GM08714 (cell line): Measurements from ENCODE around the gene C5orf52.

Experiments
- H3K4me3 ChIP-seq: fragments of 200-500 bp; sonication (Bioruptor generic); 2 replicates; pipeline ENCODE4 v1.5.1; 2014; ENCODE audit warnings: mild to moderate bottlenecking, low read length, inconsistent platforms
- ZNF274 ChIP-seq: IDR thresholded peaks from 2 replicates; pipeline ENCODE4 v1.6.1; 2012; ENCODE audit warnings: mild to moderate bottlenecking, low read depth, low read length

Gene C5orf52

DNA sequence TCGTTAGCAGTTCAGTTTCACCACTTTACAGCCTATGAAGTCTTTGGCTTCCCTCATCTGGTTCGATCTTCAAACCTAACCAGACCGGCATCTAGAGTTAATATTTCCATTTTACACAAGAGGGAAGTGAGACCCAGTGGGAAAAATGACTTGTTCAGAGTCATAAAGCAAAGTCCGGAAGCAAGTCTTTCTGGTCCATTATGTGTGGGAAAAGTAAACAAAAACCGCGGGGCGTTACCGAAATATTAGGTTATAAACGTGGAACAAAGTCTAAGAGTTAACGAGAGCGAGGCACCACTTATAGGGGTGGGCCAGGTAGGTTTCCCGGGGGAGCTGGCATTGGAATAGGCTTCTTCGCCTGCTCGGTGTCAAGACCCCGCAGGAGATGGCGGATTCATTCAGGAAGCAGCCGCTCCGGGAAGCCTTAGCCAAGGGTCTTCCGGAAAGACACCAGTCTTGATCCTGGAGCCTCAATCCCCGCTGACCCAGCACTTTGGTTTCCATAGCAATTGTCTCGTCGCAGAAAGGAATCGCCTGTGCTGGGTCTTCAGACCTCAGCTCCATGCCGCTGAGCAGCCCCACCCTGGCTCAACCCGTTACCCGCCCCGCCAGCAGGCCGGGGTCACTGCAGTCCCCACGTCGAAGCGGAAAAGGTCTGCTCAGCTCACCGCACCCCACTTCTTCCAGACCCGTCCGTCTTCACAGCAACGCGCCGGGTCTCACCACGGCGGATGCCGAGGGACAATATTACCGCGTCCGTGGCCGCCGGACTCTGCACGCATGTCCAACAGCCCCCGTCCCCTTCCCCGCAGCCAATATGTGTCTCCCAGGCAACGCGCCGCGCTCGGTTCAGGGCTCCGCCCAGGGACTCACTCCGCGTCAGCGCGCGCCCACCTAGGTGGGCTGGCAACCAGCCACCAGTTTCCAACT lies at the start of gene C5orf52:
Gene C5orf52, plus strand, starts transcription at position 872 of the 930 bp plus-strand sequence. CDS start 82 bp downstream, outside the sequence.
- no peak for TF ChIP-seq ZNF274

GRCh38 chr5:157624144-157624543 lies 47.2 kb upstream of the C5orf52 start:
- no peak for TF ChIP-seq ZNF274
- H3K4me3 ChIP-seq: no peak overlapping the region

More for the DNA sequence above, at the start of gene C5orf52:
- peak within 1 kb of the TSS; percentile 58 for H3K4me3 ChIP-seq

DNA sequence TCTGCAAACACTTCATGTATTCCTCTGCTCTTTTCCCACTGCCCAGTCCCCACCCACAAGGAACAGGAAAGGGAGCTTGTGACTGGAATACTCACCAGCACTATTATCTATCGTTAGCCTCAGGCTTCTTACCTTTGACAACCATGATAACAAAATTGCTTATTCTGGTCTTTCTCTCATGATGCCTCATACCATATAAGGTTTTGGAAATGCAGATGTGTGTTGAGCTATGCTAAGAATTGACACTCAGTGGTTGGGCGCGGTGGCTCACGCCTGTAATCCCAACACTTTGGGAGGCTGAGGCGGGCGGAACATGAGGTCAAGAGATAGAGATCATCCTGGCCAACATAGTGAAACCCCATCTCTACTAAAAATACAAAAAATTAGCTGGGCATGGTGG lies 44.5 kb upstream of the C5orf52 start:
- TF ChIP-seq ZNF274: no peak
- no peak overlapping the region for H3K4me3 ChIP-seq

- H3K4me3 ChIP-seq: no peak overlapping the region
- no peak for TF ChIP-seq ZNF274
Measured at GRCh38 chr5:157630341-157630740, 41.0 kb upstream of the C5orf52 start.

DNA sequence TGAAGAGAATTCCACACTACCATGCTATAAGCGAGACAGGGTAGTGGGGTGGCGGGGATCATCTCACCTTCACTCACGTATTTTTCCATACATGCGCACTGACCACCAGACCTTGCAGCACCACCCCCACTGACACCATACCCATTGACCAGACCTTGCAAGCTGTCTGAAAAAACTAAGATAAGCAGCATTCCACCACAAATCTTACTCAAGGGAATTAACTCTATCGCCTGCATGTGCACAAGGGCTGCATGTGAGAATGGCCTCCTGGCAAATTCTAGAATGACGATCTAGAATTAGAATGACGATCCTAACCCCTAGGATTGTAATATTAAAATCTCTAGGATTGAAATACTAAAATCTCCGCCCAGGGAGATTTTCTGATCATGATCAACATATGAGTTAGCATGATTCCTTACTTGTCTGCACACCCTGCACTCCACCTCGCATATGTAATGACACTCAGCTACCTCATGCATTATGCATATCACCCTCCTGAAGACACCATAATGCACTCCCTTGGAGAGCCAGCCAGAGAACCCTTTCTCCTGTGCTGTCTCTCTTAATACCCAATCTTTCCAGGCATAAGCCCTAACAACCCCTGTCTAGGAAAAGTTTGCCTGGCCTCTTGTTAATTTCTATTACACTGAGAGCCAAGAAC lies 30.8 kb upstream of the C5orf52 start:
- TF ChIP-seq ZNF274: no peak
- H3K4me3 ChIP-seq: no peak overlapping the region

GRCh38 chr5:157648275-157648990 lies 22.9 kb upstream of the C5orf52 start:
- TF ChIP-seq ZNF274: no peak
- no peak overlapping the region for H3K4me3 ChIP-seq

DNA sequence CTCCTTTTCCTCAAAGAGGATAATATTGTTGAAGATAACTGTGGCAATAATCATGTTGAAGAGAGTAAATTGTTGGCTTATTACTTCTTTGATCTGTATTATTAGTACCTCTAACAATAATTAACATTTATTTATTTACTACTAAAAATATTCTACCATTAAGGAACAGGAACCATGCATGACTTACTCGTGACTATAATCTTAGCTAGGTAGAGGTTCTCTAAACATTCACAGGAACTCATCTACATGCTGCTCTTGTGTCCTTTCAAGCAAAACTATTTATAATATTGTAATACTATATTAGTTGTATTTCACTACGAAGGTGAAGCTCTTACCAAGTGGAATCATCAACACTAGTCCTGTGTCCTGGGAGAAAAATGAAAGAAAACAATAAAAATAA lies 22.2 kb upstream of the C5orf52 start:
- H3K4me3 ChIP-seq: no peak overlapping the region
- no peak for TF ChIP-seq ZNF274

DNA sequence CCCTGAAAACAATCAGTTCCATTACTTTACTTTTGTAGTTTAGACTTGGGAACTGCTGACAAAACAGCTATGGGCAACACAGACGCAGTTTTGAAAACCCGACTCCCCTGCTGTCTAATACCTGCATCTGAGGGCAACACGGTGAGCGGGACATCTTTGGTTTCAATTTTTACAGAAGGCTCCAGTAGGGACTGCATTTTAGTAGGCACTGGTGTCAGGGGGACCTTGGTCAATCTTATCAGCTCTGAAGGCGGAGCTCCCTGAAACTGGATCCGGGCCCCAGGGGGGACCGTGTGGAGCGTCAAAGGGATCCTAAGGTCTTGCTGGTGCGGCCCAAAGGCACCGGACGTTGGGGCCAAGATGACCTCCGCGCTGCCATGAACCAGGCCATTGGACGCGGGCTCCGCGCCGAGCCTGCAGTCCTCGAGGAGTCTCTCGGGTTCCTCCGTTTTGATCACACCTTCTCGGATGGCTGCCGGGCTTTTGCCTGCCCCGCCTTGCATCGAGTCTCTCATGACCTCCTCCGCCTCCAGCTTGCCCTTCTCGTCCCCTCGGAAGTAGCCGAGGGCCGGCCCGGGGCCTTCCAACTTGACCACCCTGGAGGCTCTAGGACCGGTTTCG lies 20.2 kb upstream of the C5orf52 start:
- no peak overlapping the region for H3K4me3 ChIP-seq
- no peak for TF ChIP-seq ZNF274

DNA sequence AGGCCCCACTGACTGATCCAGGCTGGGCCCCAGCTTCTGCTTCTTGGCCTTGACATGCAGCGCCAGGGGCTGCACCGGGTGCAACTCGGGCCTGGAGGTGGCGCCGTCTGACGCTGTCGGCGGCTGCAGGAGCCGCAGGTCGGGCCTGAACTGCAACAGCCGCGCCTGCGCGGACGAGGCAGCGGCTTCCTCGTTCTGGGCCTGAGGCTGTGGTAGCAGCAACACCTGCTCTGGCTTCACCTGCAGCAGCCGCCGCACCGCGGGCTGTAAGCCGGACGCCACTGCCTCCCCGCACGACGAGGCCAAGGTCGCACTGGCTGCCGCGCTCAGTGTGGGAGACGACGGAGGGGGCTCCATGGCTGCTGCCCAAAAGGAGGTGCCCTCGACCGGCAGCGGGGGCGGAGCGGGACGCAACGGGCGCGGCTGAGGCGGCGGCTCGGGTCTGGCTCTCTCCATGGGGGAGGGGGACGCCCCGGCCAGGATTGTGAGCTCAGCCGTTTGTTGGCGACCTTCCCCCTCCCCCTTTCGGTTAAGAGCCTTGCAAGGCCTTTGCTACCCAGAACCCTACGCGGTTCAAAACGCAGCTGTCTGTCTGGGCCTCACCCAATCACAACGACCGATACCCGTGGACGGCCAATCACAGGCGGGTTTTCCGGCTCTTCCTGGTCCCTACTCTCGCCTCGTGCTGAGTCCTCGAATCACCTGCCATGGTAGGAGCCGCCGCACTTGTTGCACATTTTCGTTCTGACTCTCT lies 19.5 kb upstream of the C5orf52 start:
- TF ChIP-seq ZNF274: no peak
- H3K4me3 ChIP-seq: no peak overlapping the region; the same call in 1 of the 2 replicates

DNA sequence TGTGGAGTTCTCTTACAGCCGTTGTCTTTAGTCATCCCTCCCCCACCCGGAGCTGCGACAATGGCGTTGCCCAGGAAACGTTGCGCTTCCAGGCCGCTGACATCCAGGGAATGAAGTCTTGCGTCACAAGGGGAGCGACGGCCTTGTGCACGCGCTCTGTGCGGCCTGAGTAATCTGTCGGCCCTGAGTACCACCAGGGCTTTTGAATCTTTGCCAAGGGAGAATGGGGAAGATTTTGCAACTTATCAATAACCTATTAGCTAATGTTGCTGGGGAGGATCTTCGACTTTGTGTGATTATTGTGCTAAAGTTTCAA lies 19.0 kb upstream of the C5orf52 start, which contains the start of gene SOX30:
Gene SOX30, minus strand, starts transcription at position 62 of the 316 bp plus-strand sequence. CDS start 360 bp downstream, outside the sequence.
- TF ChIP-seq ZNF274: no peak
- no peak within 1 kb of the TSS; the same call in 1 of the 2 replicates for H3K4me3 ChIP-seq

GRCh38 chr5:157657516-157657915 lies 13.8 kb upstream of the C5orf52 start:
- H3K4me3 ChIP-seq: no peak overlapping the region
- TF ChIP-seq ZNF274: no peak

DNA sequence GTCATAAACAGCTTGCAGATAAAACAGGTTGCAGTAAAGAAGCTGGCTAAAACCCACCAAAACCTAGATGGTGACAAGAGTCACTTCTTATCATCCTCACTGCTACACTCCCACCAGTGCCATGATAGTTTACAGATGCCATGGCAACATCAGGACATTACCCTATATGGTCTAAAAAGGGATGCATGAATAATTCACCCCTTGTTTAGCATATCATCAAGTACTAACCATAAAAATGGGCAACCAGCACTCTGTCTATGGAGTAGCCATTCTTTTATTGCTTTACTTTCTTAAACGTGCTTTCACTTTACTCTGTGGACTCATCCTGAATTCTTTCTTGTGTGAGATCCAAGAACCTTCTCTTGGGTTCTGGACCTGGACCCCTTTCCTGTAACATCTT lies 12.4 kb upstream of the C5orf52 start:
- no peak overlapping the region for H3K4me3 ChIP-seq
- TF ChIP-seq ZNF274: no peak
